ENCODE results near the gene GZMM.

The GZMM gene

DNA sequence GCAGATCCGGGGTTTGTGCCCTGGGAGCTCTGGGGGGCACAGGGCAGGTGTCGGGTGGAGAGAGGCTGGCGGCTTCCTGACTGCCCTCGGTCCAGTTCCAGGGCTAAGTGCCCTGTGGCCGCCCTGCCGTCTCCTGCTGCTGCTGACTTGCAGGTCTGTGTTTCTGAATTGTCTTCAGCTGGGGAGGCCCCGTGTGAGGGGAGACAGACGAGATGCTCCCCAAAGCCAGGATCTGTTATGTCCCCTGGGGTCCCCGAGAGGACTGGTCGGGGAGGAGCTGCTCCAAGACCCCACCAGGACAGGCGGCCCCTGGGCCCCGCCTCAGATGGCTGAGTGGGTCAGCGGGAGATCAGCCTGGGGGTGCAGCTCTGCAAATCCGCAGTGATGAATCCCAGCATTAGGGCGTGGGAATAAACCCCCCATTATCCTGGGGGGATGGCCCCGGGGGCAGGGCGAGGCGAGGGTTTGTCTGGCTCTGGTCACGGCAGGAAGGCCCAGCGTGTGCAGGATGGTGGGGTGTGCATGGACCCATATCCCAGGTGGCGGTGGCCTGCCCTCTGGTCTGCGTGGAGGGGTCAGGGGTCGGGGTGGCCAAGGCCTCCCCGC lies 50.5 kb downstream of the GZMM start:
- in situ Hi-C loops (cut with MboI; ENCODE audit: low sequenced_read_pairs), result no loop called here

DNA sequence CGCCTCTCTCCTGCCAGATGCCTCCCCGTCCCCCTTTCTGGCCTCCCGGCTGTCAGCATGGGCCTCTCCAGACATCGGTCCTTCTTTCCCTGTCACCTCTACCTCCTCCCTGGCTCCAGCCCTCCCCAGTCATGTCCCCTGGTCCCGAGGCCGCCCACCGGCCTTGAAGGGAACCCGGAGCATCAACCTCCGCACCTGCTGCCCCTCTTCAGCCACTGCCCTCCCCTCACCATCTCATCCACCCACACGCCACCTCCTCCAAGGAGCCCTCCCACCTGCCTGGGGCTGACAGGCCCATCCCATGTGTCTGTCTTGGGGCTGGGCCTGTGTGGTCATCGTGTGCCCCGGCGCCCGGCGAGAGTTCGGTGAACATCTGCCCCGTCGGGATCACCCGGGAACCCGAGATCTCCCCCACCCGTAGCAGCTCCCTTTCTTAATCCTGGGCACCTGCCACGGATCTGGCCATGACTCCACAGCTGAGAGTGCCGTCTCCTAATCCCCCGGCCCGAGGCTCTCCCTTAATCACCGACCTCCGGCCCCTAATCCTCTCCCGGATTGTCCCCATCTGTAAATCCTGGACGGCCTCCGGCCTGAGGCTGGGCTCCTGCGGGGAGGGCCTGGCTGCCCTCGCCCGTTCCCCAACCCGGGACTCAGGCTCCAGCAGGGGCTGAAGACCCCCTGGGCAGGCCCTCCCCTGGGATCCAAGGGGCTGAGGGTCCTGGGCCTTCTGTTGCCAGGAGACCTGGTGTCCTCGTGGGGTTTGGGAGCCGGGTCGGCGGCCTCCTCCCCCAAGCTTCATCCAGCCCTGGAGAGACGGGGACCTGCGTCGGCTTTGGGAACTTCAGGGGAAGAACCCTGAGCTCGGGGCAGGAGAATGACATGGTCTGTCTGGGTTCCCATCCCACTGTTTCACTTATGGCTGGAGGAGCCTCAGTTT lies 51.7 kb downstream of the GZMM start:
- in situ Hi-C loops (cut with MboI; ENCODE audit: low sequenced_read_pairs), result no loop called here

DNA sequence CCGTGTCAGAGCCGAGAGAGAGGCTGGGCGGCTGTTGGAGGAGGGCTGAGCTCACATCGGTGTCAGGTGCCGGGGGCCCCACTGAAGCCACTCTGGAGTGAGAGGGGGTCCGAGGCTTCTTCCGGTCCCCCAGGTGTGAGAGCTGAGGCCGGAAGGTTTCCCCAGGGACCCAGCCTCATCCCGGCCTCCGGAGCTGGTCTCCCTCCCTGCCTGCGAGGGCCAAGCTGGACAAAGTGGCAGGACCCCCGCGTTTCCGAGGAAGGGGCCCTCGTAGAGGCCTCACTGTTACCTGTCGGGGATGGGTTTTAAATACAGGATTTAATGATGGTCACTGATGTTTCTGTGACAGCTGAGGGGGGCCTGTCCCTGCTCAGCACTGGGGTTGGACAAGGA lies 52.4 kb downstream of the GZMM start:
- in situ Hi-C loops (cut with MboI; ENCODE audit: low sequenced_read_pairs), result no loop called here

DNA sequence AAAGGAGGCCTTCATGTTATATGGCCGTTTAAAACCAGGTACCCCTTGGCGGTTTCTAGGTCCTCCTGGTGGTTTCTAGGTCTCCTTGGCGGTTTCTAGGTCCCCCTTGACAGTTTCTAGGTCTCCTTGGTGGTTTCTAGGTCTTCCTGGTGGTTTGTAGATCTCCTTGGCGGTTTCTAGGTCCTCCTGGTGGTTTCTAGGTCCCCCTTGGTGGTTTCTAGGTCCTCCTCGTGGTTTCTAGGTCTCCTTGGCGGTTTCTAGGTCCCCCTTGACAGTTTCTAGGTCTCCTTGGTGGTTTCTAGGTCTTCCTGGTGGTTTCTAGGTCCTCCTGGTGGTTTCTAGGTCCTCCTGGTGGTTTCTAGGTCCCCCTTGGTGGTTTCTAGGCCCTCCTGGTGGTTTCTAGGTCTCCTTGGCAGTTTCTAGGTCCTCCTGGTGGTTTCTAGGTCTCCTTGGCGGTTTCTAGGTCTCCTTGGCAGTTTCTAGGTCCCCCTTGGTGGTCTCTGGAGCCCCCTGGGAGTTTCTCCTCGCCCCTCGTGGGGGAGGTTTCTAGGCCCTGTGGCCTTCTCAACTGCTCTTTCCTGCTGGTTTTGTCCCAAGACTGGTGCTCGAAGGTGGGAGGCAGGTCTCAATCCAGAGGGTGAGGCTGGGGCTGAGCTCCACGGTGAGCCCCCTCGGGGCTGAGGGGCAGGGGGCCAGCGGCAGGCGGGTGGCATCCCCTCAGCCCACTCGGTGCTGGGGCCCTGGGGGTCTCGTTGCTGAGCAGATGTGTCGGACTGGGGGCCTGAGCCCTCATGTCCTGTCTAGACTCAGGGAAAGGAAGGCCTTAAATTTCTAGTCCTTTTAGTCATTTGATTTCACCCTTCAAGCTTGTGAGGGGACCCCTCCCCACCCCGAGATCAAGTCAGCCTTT lies 53.8 kb downstream of the GZMM start:
- in situ Hi-C loops (cut with MboI; ENCODE audit: low sequenced_read_pairs), result no loop called here

Data from HL-60/S4 (cell line).